HG03097 (cell line): ENCODE data around the gene AMOTL2.

ENCODE experiments used
- ATAC-seq: cut with Tn5 transposase; IDR thresholded peaks from one replicate; pipeline ENCODE4 v1.9.1; 2021; ENCODE audit not compliant: unreplicated experiment, low FRiP score

The AMOTL2 gene

DNA sequence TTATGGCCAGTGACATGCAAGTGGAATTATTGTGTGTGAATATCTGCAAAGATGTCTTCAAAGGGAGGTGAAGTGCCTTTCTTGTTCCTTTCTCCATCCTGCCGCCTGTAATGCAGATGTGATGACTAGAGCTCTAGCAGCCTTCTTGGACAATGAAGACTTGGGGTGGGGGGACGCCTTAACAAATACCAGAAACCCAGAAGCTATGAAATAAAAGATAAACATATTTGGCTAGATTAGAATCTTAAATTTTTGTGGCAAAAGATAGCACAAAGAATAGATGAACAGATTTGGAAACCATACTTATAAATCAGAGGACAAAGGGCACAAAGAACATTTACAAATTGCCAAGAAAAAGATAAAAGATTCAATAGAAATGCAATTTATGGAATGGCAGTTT, 56.1 kb downstream of the AMOTL2 start:
- no peak for ATAC-seq

DNA sequence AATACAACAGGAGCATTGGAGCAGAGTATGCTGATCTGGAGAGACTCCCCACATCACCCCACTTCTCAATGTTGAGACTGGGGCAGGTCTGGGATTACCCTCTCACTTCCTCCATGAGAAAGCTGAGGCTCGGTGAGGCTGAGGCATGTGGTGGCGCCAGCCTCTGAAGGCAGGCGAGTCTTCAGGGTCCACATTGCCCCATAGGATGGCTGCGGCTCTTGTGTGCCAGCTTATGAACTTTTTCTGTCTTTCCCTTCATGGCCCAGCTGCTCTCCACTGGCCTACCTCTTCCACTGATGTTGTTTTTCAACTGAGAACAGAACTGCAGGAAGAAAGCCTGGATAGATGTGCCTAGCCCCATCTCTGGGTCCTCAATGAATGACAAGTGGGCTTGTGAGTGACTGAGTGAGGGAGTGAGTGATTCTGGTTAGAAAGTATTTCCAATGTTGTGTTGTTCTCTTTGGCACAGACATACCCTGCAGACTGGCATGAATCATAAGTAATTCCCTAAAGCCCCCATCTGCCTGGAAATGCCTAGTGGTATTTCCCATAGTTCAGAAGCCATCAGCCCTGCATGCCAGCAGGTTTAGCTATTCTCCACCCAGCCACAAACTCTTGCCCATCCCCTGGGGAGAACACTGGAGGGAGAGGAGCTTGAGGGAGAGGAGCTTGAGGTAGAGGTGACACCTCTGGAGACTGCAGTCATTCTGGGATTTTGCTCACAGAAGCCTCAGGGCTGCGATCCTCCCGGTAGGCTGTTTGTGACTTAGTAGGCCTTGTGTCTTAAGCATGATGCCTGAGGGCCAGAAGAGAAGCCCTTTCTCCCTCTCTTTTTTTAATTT, 56.9 kb downstream of the AMOTL2 start:
- no peak for ATAC-seq

DNA sequence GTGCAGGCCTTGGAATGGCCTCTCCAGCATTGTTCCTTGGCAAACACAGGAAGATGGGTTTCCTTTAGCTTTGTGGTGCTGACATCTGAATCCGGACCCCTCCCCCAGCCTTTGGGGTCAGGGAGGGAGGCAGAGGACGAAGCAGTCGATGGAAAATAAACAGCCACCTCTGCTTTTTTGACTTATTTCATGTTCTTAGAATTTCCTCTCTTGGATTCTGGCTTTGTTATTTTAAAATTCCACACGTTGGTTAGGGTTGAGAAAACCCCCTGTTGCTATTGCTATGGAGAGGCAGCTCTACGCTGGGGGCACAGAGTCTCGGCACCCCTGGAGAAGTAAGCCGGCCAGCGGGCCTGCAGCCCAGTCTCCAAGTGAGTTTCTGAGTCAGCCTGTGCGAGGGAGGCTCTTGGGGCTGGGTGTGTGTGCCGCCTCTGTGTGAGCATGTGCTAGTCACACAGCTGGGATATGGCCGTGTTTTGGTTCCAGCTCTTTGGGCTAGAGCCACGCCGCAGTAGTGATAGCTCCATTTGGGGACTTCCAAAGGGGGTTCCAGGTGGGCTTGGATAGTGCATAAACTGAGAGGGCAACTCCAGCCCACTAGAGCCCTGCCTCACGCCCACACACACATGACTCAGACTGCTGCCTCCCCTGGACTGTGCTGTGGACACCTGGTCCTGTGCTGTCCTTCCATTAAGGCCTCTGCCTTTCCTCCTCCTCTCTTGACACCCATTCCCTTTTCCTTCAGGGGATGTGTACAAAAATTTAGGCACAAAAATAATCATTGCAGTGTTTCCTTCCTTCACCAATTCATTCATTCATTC, 58.8 kb downstream of the AMOTL2 start:
- no peak for ATAC-seq

DNA sequence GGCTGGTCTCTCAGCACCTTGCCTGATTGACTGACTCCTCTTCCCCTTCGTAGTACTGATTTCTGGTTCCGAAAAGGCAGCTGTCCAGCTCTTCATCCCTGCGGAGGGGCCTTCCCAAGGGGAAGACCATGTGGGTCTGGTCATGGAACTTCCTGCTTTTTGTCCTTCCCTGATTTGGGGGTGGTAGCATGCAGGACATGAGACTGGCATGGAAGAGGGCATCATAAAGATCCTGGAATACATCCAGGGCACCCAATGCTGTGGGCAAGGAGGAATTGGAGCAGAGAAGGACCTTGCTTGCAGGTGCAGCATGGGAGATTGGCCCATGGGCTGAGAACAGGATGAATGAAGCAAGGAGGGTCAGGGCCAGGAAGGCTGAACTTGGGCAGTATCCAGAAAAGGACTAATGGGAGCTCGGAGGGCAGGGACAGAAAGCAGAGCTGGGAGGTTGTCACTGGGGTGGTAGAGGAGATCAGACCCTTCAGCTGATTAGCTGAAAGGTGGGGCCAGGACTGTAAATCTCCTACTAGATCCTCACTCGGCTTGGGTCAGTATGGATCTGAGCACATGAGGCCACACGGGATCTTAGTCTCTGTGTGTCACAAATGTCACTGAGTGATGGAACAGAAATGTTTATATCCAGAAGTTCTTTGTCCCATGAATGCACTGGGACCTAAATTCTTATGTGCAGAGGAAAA, 59.5 kb downstream of the AMOTL2 start:
- no peak for ATAC-seq

DNA sequence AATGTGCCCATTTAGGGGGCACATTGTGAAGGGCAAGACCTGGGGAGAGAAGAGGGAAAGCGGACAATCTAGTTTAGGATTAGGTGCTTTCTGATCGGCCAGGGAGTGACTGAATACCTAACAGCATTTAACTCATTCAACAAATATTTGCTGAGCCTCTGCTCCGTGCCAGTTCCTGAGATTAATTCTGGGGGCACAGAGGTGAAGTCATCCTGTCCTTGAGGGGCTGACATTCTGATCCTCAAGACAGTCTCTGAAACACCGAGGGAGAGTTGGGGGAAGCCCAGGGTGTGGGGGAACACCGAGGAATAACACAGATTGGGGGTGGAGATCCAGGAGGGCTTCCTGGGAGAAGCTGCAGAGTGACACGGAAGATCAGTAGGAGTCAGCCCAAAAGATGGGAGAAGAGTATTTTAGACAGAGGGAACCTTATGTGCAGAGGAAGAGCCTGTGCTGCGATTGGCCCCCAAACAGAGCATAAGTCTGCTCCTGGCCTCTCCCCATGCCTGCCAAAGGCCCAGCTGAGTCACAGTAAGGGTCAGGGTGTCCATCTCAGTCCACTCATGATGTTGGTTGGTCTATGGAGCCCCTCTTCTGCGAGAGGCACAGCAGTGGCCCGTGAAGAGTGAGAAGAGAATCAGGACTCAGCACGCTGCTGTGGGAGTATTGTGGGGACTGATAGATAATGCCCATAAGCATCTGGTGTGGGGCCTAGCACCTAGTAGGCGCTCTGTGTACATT, 60.2 kb downstream of the AMOTL2 start:
- ATAC-seq, result no peak

DNA sequence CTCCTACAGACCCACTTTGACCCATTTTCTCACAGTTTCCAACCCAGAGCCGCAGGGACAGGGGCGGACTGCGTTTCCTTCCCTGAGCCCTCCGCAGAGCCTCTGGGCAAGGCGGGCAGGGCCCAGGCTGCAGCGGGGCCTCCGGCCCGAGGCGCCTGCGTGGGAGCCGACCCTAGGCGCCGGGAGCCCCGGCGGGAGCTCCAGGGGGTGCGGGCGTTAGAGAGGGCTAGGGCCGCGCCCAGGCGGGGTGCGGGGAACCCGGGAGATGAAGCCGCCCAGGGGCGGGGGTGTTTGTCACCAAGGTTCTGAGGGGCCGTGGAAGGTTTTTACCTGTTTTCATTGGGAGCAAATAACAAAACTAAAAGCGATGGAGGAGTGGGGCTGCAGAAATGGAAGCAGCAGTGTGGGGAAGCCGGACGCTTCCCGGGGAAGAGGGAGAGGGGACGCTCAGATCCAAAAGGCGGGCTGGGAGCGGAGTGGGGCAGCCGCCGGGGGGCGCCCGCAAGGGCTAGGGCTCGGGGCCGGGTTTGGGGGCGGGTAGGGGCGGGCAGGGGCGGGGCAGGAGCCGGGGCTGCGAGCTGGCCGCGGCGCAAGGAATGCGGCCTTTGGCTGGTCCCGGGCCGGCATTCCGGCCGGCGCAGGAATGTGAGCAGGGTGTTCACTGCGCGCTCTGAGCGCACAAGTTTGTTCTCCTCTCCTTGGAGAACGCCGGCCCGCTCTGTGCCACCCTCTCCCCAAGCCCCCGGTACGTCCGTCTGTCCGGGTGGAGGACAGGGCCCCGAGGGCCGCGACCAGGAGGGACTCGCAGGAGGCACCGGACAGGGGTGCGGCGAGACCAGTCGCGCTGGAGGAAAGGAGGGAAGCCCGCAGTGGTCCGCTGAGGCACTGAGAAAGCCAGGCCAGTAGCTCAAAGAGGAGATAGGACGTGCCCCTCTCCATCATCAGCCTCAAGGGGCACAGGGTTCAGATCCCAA, 61.1 kb downstream of the AMOTL2 start:
- ATAC-seq, result no peak

DNA sequence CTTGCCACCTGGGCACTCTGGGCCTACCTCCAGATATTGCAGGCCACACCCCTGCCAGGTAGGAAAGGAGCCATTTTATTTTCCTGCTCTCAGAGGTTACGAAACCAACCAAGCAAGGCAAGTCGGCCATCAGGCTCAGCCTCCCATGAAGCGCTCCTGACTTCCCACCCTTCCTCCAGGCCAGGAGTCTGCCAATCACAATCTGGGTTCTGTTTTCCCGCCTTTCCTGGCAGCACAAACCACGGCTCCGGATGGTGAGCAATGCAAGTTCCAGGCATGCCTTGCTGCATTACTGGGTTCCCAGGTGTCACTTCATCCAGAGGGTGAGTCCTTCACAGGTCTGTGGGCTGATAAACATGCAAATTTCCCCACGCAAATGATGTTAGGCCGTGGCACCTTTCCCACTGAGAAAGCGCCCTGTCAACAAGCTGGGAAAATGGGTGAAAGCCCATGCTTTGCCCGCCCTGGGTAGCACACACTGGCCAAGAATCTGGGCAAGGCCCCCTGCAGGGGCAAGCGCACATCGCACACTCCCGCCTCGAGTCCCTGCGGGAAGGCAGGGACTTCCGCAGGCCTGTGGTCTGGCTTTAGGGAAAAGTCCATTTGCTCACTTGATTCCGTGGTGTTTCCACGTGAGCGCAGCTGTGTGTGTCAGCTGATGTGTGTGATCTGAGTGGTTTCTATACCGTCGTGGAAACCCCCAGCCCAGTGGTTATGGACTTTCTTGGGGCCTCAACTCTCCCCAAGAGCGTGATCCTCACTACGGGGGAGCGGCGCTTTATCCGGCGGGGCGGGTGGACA, 62.0 kb downstream of the AMOTL2 start:
- no peak for ATAC-seq

DNA sequence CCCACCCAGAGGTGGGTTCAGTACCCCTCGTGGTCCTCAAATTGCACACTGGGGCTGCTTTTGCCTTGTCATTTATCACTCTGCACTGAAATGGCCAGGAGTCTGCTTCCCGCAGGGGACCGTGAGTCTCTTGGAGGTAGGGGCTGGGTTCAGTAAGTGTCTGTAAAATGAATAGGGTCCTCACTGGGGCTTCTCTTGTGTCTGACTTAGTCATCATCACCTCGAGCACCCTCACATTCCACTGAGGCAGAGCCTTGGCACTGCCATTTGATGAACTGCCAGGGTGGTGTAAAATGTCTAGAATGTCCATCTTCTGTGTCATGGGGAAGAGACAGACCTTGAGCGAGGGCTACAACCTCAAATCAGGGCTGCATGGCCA, 62.6 kb downstream of the AMOTL2 start:
- ATAC-seq, result no peak

DNA sequence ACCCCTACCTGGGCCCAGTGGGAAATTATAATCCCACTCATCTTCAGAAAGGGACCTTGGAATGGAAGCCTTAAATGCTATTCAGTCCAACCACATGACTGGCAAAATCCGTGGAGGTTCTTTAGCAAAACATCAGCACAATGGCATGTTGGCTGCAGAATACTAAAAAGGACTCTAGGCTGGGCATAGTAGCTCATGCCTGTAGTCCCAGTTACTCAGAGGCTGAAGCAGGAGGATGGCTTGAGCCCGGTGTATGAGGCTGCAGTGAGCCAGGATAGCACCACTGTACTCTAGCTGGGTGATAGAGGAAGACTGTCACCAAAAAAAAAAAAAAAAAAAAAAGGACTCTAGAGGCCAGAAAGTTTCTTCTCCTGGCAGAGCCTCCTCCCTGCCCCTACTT, 63.0 kb downstream of the AMOTL2 start:
- no peak for ATAC-seq

DNA sequence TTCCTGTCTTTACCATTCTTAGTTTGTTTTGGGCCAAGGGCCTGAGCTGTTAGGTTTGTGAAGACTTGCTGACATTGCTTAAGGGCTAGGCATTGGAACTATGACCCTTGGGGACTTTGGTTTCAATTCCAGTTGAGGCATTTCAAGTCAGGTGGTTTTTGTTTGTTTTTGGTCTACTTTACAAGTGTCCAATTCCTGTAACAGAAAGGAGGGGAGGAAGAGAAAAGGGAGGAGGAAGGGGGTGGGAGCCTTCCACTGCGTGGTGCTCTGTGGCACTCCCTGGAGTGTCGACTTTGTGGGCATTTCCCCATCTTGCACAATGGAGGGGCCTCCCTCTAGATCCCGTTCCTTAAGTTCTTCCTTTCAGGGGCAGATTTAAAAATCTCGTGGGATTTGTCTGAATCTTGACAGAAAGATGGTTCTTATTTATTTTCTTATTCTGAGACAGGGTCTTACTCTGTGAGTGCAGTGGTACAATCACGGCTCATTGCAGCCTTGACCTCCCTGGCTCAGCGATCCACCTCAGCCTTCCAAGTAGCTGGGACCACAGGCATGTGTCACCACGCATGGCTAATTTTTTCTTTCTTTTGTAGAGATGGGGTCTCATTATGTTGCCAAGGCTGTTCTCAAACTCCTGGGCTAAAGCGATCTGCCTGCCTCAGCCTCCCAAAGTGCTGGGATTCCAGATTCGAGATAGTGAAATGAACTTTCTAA, 64.1 kb downstream of the AMOTL2 start:
- ATAC-seq, result no peak

DNA sequence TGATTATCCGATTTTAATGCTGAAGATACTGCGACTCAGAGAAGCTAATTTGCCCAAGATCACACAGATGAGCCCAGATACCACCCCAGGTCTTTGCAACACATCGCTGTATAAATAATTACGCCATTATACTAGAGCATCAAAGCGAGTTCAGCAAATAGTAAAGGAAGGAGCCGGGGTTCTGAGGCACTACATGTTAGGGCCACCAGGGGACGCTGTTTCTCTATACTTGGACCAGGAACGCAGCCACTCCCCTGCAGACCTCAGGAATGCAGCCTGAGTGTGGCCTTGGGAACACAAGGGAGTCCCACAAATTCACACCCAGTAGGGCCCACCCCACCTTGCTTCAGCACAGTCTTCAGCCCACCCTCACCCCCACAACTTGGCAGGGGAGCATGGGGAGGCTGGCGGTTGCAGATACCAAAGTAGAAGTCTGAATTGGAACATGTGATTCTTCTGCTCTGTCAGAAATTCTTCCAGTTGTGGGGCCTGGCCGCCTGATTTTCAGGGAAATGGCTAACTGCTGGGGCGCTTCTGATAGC, 65.8 kb downstream of the AMOTL2 start:
- ATAC-seq, result peak; percentile 60

DNA sequence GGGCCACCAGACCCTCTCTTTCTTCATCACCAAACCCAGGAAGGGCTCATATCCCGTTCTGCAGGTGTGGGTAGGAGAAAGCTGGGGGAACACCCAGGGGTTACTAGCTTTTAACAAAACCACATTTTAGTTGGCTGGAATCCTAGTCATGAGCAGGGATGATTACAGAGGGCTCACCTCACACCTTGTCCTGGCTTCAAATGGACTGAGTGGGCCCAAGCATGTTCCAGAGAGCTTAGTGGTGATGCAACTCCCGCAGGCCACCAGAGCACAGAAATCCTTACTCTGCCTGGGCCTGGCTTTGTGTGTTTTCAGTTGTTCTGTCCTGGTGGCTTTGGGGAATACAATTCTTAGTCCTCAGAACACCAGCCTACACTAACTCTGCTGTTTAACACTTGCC, 66.8 kb downstream of the AMOTL2 start:
- ATAC-seq, result no peak

DNA sequence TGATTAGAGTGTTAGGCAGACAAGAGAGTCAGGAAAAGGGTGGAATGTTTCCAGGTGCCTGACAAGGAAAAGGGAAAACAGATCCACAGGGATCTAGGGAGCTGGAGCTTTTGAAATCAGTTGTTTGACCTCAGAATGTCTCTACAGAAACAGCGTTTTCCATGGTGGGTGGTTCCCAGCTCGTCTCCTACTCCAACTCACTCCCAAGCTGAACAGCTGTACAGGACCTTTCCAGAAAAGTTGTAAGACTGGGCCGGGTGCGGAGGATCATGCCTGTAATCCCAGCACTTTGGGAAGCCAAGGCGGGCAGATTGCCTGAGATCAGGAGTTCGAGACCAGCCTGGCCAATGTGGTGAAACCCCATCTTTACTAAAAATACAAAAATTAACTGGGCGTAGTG, 67.9 kb downstream of the AMOTL2 start:
- no peak for ATAC-seq
